Measurements from ENCODE around the gene GIT1. TPM values are rescaled to one million over a fixed set of nuclear protein-coding genes. Genes with fewer than 3 reads are reported as not detected.
A peak's percentile ranks its signal among the peaks of the same experiment; 100 is the strongest.

Gene GIT1
- total and polyA plus RNA-seq, 2 experiments from 2014 or later, result 20.0 to 46.3 TPM

GRCh38 chr17:29603109-29603674 is 13.7 kb upstream of the GIT1 start:
- Histone ChIP-seq H3K27ac (no peak overlapping the region), H3K4me2 (no peak overlapping the region)
- WGBS (ENCODE audit: low lambda C conversion rate, missing lambda C conversion rate), result 96% methylated on average over 6 of the region's 6 CpGs

GRCh38 chr17:29597361-29598172 is 8.1 kb upstream of the GIT1 start:
- peak overlapping the region; percentile 11 for H3K27ac ChIP-seq
- no peaks in the 10 kb centered on the region for H4K20me1 ChIP-seq (ENCODE audit: insufficient read depth, poor library complexity, severe bottlenecking)
- no peaks in the 10 kb centered on the region for H3K9me3 ChIP-seq (ENCODE audit: low read depth)
- H3K36me3 ChIP-seq (replicated peaks; ENCODE audit: insufficient read depth, low read depth), result no peaks in the 10 kb centered on the region
- peak overlapping the region; percentile 46 for H3K4me2 ChIP-seq
- no peaks in the 10 kb centered on the region for H3K27me3 ChIP-seq
- 46% methylated on average over 13 of the region's 13 CpGs for WGBS (ENCODE audit: low lambda C conversion rate, missing lambda C conversion rate)
- H3K9me2 ChIP-seq (replicated peaks; ENCODE audit: insufficient read depth), result no peaks in the 10 kb centered on the region
- DNase-seq (ENCODE audit: low spot score), result no peak
- H3K4me1 ChIP-seq (ENCODE audit: insufficient read depth), result peaks cover 19% of the 10 kb centered on the region
- no peak overlapping the region for H3K4me3 ChIP-seq
- TF ChIP-seq, protein P1, sequence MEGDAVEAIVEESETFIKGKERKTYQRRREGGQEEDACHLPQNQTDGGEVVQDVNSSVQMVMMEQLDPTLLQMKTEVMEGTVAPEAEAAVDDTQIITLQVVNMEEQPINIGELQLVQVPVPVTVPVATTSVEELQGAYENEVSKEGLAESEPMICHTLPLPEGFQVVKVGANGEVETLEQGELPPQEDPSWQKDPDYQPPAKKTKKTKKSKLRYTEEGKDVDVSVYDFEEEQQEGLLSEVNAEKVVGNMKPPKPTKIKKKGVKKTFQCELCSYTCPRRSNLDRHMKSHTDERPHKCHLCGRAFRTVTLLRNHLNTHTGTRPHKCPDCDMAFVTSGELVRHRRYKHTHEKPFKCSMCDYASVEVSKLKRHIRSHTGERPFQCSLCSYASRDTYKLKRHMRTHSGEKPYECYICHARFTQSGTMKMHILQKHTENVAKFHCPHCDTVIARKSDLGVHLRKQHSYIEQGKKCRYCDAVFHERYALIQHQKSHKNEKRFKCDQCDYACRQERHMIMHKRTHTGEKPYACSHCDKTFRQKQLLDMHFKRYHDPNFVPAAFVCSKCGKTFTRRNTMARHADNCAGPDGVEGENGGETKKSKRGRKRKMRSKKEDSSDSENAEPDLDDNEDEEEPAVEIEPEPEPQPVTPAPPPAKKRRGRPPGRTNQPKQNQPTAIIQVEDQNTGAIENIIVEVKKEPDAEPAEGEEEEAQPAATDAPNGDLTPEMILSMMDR (IDR thresholded peaks at IDR 0.05; ENCODE audit: poor library complexity), result no peak
- TF ChIP-seq EZH2phosphoT487 (IDR thresholded peaks at IDR 0.05; ENCODE audit: low read depth, severe bottlenecking, unreplicated experiment), result no peak
- TF ChIP-seq EZH2 (IDR thresholded peaks at IDR 0.05; ENCODE audit: borderline replicate concordance), result no peak
- H3K79me2 ChIP-seq, result peaks cover 7% of the 10 kb centered on the region
- no peak overlapping the region for H2AFZ ChIP-seq

More at GRCh38 chr17:29603109-29603674, 13.7 kb upstream of the GIT1 start:
- no peak for DNase-seq (ENCODE audit: low spot score)
- no peaks in the 10 kb centered on the region for H3K27me3 ChIP-seq
- TF ChIP-seq EZH2phosphoT487 (IDR thresholded peaks at IDR 0.05; ENCODE audit: low read depth, severe bottlenecking, unreplicated experiment) (no peak), EZH2 (IDR thresholded peaks at IDR 0.05; ENCODE audit: borderline replicate concordance) (no peak)
- TF ChIP-seq, protein P1 (IDR thresholded peaks at IDR 0.05; ENCODE audit: poor library complexity), result no peak
- H3K9me3 ChIP-seq (ENCODE audit: low read depth), result no peaks in the 10 kb centered on the region
- no peak overlapping the region for H3K4me3 ChIP-seq
- no peak overlapping the region for H2AFZ ChIP-seq
- H4K20me1 ChIP-seq (ENCODE audit: insufficient read depth, poor library complexity, severe bottlenecking), result no peaks in the 10 kb centered on the region
- no peaks in the 10 kb centered on the region for H3K4me1 ChIP-seq (ENCODE audit: insufficient read depth)
- H3K79me2 ChIP-seq, result peaks cover 3% of the 10 kb centered on the region
- no peaks in the 10 kb centered on the region for H3K9me2 ChIP-seq (replicated peaks; ENCODE audit: insufficient read depth)
- no peaks in the 10 kb centered on the region for H3K36me3 ChIP-seq (replicated peaks; ENCODE audit: insufficient read depth, low read depth)

- DNase-seq (ENCODE audit: low spot score), result no peak
- Histone ChIP-seq H3K36me3 (replicated peaks; ENCODE audit: insufficient read depth, low read depth) (no peaks in the 10 kb centered on the region), H3K9me2 (replicated peaks; ENCODE audit: insufficient read depth) (no peaks in the 10 kb centered on the region), H3K4me1 (ENCODE audit: insufficient read depth) (peaks cover 25% of the 10 kb centered on the region), H4K20me1 (ENCODE audit: insufficient read depth, poor library complexity, severe bottlenecking) (no peaks in the 10 kb centered on the region), H3K4me3 (no peak overlapping the region), H3K9me3 (ENCODE audit: low read depth) (no peaks in the 10 kb centered on the region), H3K27me3 (no peaks in the 10 kb centered on the region), H3K27ac (no peak overlapping the region), H3K4me2 (no peak overlapping the region), H3K79me2 (peaks cover 7% of the 10 kb centered on the region), H2AFZ (no peak overlapping the region)
- 68% methylated on average over 8 of the region's 9 CpGs for WGBS (ENCODE audit: low lambda C conversion rate, missing lambda C conversion rate)
- TF ChIP-seq, protein P1 (IDR thresholded peaks at IDR 0.05; ENCODE audit: poor library complexity), result no peak
- TF ChIP-seq EZH2phosphoT487 (IDR thresholded peaks at IDR 0.05; ENCODE audit: low read depth, severe bottlenecking, unreplicated experiment) (no peak), EZH2 (IDR thresholded peaks at IDR 0.05; ENCODE audit: borderline replicate concordance) (no peak)
These were observed 7.4 kb upstream of the GIT1 start for GRCh38 chr17:29596811-29597210.

All from hepatocyte (in vitro differentiated cells).